HK-2 (cell line): Measurements from ENCODE around the gene CD80.

ENCODE experiments used
- DNase-seq: peaks from one replicate; pipeline ENCODE4 v3.0.0-alpha.2; 2018; ENCODE audit not compliant: unreplicated experiment

CD80 gene

GRCh38 chr3:119494597-119494996, 64.8 kb downstream of the CD80 start:
- no peak for DNase-seq

- DNase-seq, result no peak
These were observed 66.6 kb downstream of the CD80 start for GRCh38 chr3:119492810-119493209.

- no peak for DNase-seq
These were observed 67.3 kb downstream of the CD80 start for GRCh38 chr3:119492128-119492527.

GRCh38 chr3:119490153-119490552, 69.3 kb downstream of the CD80 start:
- no peak for DNase-seq

- no peak for DNase-seq
These were observed 73.9 kb downstream of the CD80 start for GRCh38 chr3:119485563-119485962.

GRCh38 chr3:119483101-119483500, 76.3 kb downstream of the CD80 start:
- DNase-seq, result no peak

GRCh38 chr3:119481079-119481478, 78.3 kb downstream of the CD80 start:
- DNase-seq, result no peak
